HG02588 (cell line): Measurements from ENCODE around the gene GRM5.
A peak's percentile ranks its signal among the peaks of the same experiment; 100 is the strongest.
"Not testable (repeated sequence)": the region's sequence is repeated elsewhere in the genome, so short reads cannot be mapped to it uniquely, and the experiment has no call there.

ENCODE experiments used
- ATAC-seq: cut with Tn5 transposase; IDR thresholded peaks from one replicate; pipeline ENCODE4 v1.9.1; 2021; ENCODE audit warnings: mild to moderate bottlenecking, moderate library complexity; ENCODE audit not compliant: unreplicated experiment

Gene GRM5

DNA sequence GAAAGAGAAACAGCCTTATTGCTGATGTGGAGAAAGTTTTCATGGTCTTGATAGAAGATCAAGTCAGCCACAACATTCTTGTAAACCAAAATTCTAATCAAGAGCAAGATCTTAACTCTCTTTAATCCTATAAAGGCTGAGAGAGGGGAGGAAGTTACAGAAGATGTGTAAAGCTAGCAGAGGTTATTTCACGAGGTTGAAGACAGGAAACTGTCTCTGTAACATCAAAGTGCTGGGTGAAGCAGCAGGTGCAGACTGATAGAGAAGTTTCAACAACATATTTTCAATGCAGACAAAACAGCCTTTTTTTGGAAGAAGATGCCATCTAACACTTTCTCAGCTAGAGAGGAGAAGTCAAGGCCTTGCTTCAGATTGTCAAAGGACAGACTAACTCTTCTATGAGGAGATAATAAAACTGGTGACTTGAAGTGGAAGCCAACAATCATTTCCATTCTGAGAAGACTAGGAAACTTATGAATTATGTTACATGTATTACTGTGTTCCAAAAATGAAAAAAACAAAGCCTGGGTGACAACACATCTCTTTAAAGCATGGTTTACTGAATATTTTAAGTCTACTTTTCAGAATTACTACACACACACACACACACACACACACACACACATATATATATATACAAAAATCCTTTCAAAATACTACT, 221.9 kb downstream of the GRM5 start:
- not testable (repeated sequence) for ATAC-seq

DNA sequence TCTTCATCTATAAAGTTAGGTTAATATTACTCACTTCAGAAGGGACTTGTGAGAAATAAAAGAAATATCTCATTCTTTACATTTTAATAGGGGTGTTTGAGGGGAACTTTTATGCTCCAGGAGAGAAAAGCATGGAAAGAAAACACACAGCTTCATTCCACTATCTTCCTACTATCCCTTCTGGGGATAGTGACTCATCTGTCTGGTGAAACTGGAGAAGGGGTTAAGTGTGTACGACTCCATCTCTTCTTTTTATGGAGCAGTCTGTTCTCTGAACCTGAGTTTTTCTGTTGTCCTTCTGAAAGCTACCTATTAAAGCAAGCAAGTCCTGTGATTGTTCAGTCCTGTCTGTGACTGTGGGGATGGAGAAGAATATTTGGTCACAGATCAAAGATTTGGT, 227.6 kb downstream of the GRM5 start:
- not testable (repeated sequence) for ATAC-seq

DNA sequence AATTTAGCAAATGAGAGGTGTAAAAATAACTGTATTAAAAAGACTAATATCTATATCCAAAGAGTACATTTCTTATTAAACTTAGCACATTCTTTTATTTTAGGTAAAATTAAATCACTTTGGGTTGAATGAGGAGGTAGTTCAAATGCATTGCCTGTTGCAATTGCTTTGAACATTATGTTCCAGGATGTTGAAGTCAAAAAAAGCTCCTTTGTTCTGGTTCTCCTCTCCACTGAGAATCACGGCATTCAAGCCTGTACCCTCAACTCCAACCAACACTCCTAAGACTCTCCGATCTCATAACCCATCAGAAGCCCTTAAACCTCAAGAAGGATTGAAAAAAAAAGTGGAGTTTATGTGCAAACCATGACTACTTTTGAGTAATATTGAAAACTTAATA, 230.1 kb downstream of the GRM5 start:
- ATAC-seq = not testable (repeated sequence)

DNA sequence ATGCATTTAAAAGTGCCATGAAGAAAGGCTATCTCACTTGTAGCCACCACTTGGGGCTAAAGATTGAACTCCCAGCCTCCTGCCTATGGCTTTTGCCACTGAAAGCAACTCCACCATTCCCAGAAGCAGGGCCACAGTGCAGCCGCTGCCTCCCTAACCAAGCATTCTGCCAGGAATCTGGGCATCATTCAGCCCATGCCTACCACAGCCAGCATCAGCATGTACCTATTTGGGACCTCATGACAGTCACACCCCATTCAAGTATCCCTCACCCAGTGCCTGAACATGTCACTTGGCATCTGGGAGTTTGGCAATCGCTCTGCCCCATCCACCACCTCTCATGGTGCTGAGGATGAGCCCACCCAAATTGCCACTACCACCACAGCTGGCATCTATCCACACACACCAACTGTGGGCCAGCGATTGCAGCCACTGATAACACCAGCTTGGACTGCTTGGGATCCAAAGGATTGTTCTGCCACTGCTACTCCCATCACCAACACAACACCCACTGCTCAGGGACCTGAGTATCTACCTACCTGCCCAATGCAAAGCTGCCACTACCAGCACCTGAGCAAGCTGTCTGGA, 234.4 kb downstream of the GRM5 start:
- no peak for ATAC-seq

GRCh38 chr11:88827018-88827676, 238.6 kb downstream of the GRM5 start:
- ATAC-seq = no peak

DNA sequence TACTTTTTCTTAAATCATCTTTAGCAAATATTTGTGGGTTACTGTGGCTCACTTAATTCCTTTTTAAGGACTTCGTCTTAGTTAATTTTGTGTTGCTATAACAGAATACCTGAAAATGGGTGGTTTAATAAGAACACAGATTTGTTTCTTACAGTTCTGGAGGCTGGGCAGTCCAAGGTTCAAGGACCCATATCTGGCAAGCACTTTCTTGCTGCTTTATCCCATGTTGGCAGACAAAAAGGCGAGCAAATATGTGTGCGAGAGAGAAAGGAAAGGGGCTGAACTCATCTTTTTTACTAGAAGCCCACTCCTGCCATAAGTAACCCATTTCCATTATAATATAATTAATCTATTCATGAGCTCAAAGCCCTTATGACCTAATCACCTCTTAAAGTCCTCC, 246.2 kb downstream of the GRM5 start:
- ATAC-seq = no peak

DNA sequence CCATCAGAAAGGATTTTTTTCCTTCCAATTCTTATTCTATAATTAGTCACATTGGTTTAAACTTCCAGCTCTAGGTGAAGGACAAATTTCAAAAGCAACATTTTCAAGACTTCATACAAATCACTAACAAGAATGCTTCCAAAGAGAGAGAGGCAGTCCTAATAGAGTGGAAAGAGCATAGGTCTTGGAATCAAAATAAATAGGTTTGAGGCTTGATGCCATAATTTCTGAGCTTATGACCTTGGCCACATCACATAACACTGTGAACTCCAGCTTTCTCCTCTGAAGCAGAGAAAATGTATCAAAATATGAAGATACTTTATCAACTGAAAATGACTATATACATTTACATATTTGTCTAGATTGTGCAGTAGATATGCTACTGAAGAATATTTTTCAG, 246.8 kb downstream of the GRM5 start:
- ATAC-seq = no peak

DNA sequence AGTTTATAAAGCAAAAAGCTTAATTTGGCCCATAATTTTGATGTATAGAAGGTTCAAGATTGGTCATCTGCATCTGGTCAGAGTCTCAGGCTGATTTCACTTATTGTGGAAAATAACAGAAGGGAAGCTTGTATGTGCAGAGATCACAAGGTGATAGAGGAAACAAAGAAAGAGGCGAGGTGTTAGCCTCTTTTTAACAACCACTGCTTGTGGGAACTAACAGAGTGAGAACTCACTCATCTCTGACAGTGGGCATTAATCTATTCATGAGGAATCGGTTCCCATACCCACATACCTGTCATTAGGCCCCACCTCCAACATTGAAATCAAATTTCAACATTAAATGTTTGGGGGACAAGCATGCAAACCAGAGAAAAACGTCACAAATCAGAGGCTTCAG, 250.3 kb downstream of the GRM5 start:
- ATAC-seq = no peak

- no peak for ATAC-seq
Measured at GRCh38 chr11:88814076-88814475, 251.7 kb downstream of the GRM5 start.

DNA sequence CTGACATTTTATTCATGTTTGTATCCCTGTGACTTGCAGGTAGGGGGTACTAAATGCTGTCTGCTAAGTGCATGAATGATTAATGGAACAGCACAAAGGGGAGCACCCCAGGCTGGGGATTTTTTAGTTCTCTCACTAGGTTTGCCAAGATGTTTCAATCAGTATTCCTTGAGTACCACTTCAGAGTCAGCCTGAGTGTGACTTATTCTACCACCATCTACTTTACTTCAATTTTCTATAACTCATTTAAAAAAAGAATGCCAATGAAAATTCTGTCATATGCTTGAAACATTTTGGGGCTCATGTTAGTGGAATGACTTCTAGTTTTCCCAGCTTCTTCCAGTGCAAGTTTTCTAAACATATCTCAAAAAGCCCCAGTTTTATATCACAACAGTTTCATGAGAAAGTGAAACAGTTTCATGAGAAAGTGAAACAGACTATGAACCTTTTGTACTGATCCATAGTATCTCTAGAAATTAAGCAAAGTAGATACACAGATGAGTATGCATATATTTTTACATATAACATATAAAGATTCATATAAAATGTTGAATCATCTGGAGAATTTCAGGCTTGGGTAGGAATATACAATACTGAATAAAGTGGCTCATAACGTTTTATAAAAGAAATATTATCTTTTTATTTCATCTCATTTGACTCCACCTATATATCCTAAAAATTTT, 252.4 kb downstream of the GRM5 start:
- peak; percentile 81 for ATAC-seq

DNA sequence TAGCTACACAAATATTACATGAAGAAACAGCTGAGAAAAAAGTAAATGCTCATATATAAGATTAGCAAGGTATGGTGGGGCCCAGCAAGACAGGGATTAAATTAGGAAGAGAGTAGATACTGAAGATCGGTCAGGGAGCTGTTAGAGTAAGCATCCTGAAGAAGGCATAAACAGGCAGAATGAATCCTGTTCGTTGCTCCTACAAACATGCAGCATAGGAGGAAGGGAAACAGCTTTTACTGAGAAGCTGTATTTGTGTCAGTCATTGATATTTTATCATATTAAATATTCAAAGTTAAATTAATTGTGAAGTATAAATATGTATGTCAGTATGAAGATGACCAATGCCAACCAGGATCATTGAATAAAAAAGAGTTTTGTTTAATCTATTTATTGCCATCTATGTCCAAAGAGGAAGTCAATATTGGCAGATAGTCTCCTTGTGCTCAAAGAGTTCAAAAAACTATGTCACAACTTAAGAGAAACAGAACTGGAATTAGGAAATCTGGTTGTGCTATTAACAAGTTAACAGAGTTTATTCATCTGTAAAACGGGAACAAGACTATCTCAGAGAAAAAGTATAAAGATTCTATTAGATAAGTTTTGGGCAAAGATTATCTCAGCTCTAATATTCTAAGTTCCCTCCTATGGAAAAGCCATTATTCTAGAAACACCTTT, 255.2 kb downstream of the GRM5 start:
- no peak for ATAC-seq

DNA sequence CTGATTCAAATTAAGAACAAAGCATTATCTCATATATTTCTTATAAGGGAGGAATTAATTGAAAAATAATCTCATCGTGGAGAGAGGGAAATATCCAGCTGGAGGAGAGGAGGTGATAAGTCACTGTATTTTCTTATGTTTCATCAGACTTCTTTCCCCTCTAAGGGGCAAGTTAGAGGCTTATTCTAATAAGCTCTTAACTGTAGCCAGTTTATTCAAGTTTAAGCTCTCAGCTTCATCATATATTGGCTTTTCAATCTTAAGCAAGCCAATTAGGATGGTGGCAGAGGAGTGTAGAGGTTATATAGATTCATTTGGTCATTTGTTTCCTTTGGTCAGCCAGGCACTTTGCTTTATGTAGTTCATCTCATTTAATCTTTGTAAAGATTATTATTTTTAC, 256.7 kb downstream of the GRM5 start:
- no peak for ATAC-seq

DNA sequence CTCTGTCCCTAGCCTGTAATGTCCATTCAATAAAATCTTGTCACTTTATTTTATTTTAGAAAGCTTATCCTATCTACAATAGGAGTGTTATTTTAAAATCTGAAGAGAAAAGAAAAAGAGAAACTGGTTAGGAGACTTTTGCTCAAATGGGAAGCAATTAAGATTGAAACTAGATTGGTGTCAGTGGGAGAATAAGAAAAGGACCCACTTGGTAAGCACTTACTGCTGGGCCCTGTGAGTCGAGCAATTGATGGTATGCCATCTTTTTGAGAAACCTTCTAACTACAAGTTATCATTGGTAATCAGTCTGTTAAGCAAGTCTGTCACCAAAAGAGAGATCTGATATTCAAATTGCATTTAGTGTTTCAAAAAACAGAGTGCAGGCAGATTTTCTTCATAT, 258.4 kb downstream of the GRM5 start:
- ATAC-seq = no peak

DNA sequence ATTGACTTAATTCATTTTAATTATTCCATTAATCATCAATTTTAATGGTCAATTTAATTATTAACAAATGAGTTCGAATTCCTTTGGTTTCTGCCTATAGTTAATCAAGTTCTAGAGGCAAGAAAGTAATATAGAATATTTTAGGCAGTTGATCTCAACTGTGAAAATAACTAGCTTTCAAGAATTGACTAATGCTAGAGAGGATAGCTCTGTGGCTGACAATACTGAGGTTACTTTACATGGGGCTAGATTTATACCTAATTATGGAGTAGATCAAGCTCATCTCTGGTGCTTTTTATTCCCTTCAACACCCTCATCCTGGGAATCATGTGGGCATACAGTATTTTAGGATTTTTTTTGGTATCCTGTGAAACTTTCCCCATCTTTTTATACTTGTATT, 259.4 kb downstream of the GRM5 start:
- no peak for ATAC-seq

DNA sequence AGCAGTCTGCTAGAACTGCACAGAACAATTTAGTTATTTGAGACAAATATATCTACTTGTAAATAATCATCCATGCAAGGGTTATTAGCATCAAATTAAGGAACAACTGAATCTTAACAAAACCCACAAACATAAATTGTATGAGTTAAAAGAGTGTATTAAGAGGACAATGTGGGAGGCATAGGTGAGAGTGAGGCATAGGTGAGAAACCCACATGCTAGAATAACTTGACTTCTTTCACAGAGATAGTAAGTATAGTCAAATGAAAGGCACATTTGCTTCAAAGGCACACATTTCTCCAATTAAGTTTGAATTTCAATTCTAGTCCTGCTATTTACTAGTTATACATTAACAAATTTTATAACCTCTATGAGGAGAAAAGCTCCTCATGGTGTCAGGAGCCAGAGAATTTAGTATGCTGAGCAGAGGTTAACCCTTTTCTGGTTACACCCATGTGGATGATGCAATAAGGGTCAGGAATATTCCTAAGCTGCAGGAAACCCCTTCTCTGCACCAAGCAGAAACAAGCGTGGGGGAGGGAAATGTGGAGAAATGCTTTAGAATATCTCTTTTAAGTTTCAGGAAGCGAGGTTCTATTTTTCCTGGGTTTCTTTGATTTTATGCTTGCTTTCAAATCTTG, 264.2 kb downstream of the GRM5 start:
- no peak for ATAC-seq

- no peak for ATAC-seq
Measured at GRCh38 chr11:88799771-88800500, 265.8 kb downstream of the GRM5 start.

GRCh38 chr11:88790182-88790581, 275.6 kb downstream of the GRM5 start:
- ATAC-seq = no peak

- ATAC-seq = no peak
Measured at GRCh38 chr11:88779577-88779976, 286.2 kb downstream of the GRM5 start.

GRCh38 chr11:88770475-88771079, 295.2 kb downstream of the GRM5 start:
- no peak for ATAC-seq

DNA sequence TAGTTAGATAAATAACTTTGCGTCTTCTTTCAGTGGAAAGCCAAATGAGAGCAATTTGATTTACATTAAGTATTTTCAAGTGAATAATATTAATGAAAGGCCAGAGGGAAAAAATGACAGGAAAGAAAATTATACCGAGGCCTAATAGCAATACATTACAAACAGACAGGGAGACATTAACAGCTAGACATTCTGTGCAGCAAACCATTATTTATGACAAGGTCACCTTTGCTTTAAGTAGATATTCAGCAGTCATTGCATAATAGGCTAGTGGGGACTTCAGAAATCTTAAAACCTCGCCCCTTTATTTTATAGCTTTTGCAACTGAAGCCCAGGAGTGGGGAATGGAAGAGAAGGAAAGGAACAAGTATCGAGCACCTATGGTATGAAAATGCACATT, 321.6 kb downstream of the GRM5 start:
- no peak for ATAC-seq
